Chondrocyte (in vitro differentiated cells): ENCODE data around the gene ACVR2A. TPM values are rescaled to one million over a fixed set of nuclear protein-coding genes. Genes with fewer than 3 reads are reported as not detected.
A peak's percentile ranks its signal among the peaks of the same experiment; 100 is the strongest.

Experiments
- DNase-seq: peaks from one replicate; pipeline ENCODE4 v3.0.0; 2021; ENCODE audit warnings: mixed read lengths, low spot score
- H3K27ac Mint-ChIP-seq: one replicate; pipeline ENCODE4 v1.8.0; 2021; ENCODE audit warnings: mild to moderate bottlenecking, moderate library complexity, mixed read lengths; ENCODE audit not compliant: unreplicated experiment
- H3K27me3 Mint-ChIP-seq: 2 replicates; pipeline ENCODE4 v1.8.0; 2021; ENCODE audit warnings: low read depth, mixed read lengths
- H3K36me3 Mint-ChIP-seq: 2 replicates; pipeline ENCODE4 v1.8.0; 2021; ENCODE audit warnings: low read depth, mixed read lengths
- H3K4me1 Mint-ChIP-seq: 2 replicates; pipeline ENCODE4 v1.8.0; 2021; ENCODE audit warnings: low read depth, mild to moderate bottlenecking, mixed read lengths
- H3K4me3 Mint-ChIP-seq: one replicate; pipeline ENCODE4 v1.8.0; 2021; ENCODE audit warnings: mild to moderate bottlenecking, moderate library complexity, mixed read lengths; ENCODE audit not compliant: unreplicated experiment
- H3K9me3 Mint-ChIP-seq: 2 replicates; pipeline ENCODE4 v1.8.0; 2021; ENCODE audit warnings: low read depth, mixed read lengths
- CTCF ChIP-seq: fragments of 200-600 bp; sonication (generic); IDR thresholded peaks from 2 replicates; pipeline ENCODE4 v1.5.0; 2021; ENCODE audit warnings: antibody characterized with exemption, mild to moderate bottlenecking, moderate library complexity
- total RNA-seq: library from RNA; stranded (reverse); gene quantifications from 3 replicates; pipeline ENCODE4 v1.2.1, GENCODE V29; 2021

Gene ACVR2A
- total RNA-seq, 1 donor from 2014 or later = 12.3 TPM

DNA sequence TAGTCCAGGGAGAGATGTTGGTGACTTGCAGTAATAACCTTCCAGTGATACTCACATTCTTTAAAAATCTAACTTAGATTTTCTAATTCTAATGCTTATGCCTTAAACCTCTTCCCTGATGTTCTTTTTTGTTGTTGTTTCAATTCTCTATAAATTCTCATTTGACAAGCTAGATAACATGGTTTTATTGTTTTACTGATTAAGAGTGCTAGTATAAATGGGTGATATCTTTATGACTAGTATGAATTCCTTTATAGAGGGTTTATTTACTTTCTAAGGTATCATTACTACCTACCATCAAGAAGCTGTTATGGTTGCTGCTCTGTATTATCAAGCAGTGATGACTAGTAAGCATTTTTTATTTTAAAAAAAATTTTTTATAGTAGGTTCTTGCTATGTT, 35.0 kb downstream of the ACVR2A start:
- TF ChIP-seq CTCF = no peak
- Mint-ChIP-seq H3K27me3 (no peaks in the 10 kb centered on the region), H3K9me3 (no peaks in the 10 kb centered on the region), H3K27ac (no peak overlapping the region), H3K4me1 (peaks cover 17% of the 10 kb centered on the region), H3K36me3 (no peaks in the 10 kb centered on the region), H3K4me3 (no peak overlapping the region)
- DNase-seq = no peak

DNA sequence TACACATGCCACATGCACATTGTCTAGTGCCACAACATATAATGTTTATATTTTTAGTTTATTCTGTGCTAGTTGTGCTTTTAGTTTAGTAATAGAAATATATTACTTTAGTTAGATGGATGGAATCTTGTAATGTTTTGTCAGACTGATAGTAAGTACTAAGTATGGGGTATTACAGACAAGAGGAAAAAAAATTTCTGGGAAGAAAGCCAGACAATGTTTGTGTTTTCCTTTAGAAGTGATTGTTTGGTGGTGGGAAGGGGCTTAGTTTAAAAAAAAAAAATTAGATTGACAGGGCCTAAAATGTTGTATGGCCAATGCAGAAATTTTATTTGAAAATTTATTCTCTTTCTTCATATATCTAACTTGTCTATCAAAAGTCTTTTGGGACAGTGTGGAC, 37.8 kb downstream of the ACVR2A start:
- Mint-ChIP-seq H3K27ac (no peak overlapping the region), H3K9me3 (no peaks in the 10 kb centered on the region), H3K27me3 (no peaks in the 10 kb centered on the region), H3K4me3 (no peak overlapping the region), H3K36me3 (no peaks in the 10 kb centered on the region), H3K4me1 (peaks cover 11% of the 10 kb centered on the region)
- DNase-seq = no peak
- no peak for TF ChIP-seq CTCF

- Mint-ChIP-seq H3K27ac (peak overlapping the region; percentile 46), H3K4me1 (peaks cover 20% of the 10 kb centered on the region), H3K36me3 (no peaks in the 10 kb centered on the region), H3K9me3 (no peaks in the 10 kb centered on the region), H3K4me3 (no peak overlapping the region), H3K27me3 (no peaks in the 10 kb centered on the region)
- no peak for DNase-seq
- no peak for TF ChIP-seq CTCF
Observed at GRCh38 chr2:147884830-147885229, 40.0 kb downstream of the ACVR2A start.

GRCh38 chr2:147886136-147886535, 41.3 kb downstream of the ACVR2A start:
- Mint-ChIP-seq H3K4me3 (no peak overlapping the region), H3K4me1 (peaks cover 20% of the 10 kb centered on the region), H3K9me3 (no peaks in the 10 kb centered on the region), H3K27ac (no peak overlapping the region), H3K36me3 (no peaks in the 10 kb centered on the region), H3K27me3 (no peaks in the 10 kb centered on the region)
- no peak for TF ChIP-seq CTCF
- DNase-seq = no peak

- no peak overlapping the region for H3K27ac Mint-ChIP-seq
- DNase-seq = no peak
- no peak for TF ChIP-seq CTCF
- H3K27me3 Mint-ChIP-seq = no peaks in the 10 kb centered on the region
- H3K9me3 Mint-ChIP-seq = no peaks in the 10 kb centered on the region
- peaks cover 22% of the 10 kb centered on the region for H3K4me1 Mint-ChIP-seq
- no peak overlapping the region for H3K4me3 Mint-ChIP-seq
- no peaks in the 10 kb centered on the region for H3K36me3 Mint-ChIP-seq
Observed at GRCh38 chr2:147888680-147889079, 43.9 kb downstream of the ACVR2A start.
